Testis (tissue), 3 donors: Measurements from ENCODE around the gene COLQ. TPM values are rescaled to one million over a fixed set of nuclear protein-coding genes. Genes with fewer than 3 reads are reported as not detected.

Experiments
- DNase-seq: peaks from one replicate; pipeline ENCODE4 v3.0.0-alpha.2; 2019
- H3K27ac ChIP-seq, 2 donors: fragments of 200-600 bp; sonication (generic); one replicate each; pipeline ENCODE4 v1.5.1; 2019
- H3K27me3 ChIP-seq: fragments of 200-600 bp; sonication (generic); one replicate; pipeline ENCODE4 v1.5.1; 2019
- H3K36me3 ChIP-seq: fragments of 200-600 bp; sonication (generic); one replicate; pipeline ENCODE4 v1.5.1; 2017; ENCODE audit warnings: low read depth; ENCODE audit errors: missing control alignments
- H3K4me1 ChIP-seq: fragments of 200-600 bp; sonication (generic); one replicate; pipeline ENCODE4 v1.5.1; 2019
- H3K4me3 ChIP-seq, 2 donors: fragments of 200-600 bp; sonication (generic); one replicate each; pipeline ENCODE4 v1.5.1; 2017 to 2019
- H3K9me3 ChIP-seq: fragments of 200-600 bp; sonication (generic); one replicate; pipeline ENCODE4 v1.5.1; 2017
- POLR2A ChIP-seq: fragments of 450-650 bp; IDR thresholded peaks from one replicate; pipeline ENCODE4 v1.6.1; 2017; ENCODE audit warnings: antibody characterized with exemption, mild to moderate bottlenecking, moderate library complexity
- WGBS, 2 donors: methylation state at CpG; one replicate each; pipeline ENCODE4 v1.1.5; 2018; 5-methylcytosine and 5-hydroxymethylcytosine counted together
- intact Hi-C: fragments of 100-400 bp; cut with DNase I; formaldehyde crosslinking; loops from one replicate; pipeline ENCODE4 v1.15.1; 2023; ENCODE audit warnings: low total_unique reads
- polyA plus RNA-seq: library from polyadenylated mRNA; stranded (reverse); fragments of 350-450 nt; fragmentation: Illumina TruSeq; extraction: RNeasy Lipid Tissue Mini Kit (QIAGEN cat#74804); gene quantifications from one replicate; pipeline ENCODE4 v1.2.3, GENCODE V29; 2014; ENCODE audit warnings: low read depth, low replicate concordance; ENCODE audit not compliant: insufficient read depth
- total RNA-seq, 2 donors: library from RNA; depleted of rRNA; stranded (reverse); fragments of >200 nt; gene quantifications; one replicate each; pipeline ENCODE4 v1.2.3, GENCODE V29; 2016
- TF ChIP-seq, protein P1 (sequence below), 3 experiments: fragments of 450-650 bp in 2 of 3; fragments of 200-600 bp in 1 of 3; sonication (generic) in 1 of 3; IDR thresholded peaks; one replicate each; pipeline ENCODE4 v1.5.1; 2016 to 2019; ENCODE audit warnings: antibody characterized with exemption in 3 of 3, mild to moderate bottlenecking in 2 of 3, moderate library complexity in 1 of 3

COLQ gene
- total and polyA plus RNA-seq, 3 donors from 2014 or later: 5.4 to 7.6 (median 6.7) TPM

DNA sequence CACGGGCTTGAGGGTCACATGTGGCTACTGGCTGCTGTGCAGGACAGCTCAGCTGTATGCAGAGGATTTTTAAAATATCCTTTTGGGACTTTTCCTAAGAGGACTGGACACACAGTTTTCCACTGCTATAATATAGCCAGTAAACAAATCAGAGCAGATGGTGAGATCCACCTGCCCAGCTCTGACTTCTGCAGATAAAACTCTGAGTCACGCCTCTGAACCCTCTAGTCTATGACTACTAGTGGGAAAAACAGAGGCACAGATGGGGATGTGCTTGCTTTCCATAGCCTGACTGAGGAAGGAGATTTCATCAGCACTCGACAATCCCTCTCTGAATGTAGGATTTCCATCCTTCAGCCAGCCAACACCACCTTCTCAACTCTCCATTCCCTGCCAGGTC lies 45.1 kb downstream of the COLQ start:
- WGBS, 2 donors: 64 to 71% methylated on average over 3 of the region's 3 CpGs
- Histone ChIP-seq H3K27ac (no peak overlapping the region), H3K4me1 (no peaks in the 10 kb centered on the region), H3K27me3 (no peaks in the 10 kb centered on the region), H3K4me3 (no peak overlapping the region), H3K36me3 (no peaks in the 10 kb centered on the region), H3K9me3 (no peaks in the 10 kb centered on the region)
- TF ChIP-seq, protein P1, sequence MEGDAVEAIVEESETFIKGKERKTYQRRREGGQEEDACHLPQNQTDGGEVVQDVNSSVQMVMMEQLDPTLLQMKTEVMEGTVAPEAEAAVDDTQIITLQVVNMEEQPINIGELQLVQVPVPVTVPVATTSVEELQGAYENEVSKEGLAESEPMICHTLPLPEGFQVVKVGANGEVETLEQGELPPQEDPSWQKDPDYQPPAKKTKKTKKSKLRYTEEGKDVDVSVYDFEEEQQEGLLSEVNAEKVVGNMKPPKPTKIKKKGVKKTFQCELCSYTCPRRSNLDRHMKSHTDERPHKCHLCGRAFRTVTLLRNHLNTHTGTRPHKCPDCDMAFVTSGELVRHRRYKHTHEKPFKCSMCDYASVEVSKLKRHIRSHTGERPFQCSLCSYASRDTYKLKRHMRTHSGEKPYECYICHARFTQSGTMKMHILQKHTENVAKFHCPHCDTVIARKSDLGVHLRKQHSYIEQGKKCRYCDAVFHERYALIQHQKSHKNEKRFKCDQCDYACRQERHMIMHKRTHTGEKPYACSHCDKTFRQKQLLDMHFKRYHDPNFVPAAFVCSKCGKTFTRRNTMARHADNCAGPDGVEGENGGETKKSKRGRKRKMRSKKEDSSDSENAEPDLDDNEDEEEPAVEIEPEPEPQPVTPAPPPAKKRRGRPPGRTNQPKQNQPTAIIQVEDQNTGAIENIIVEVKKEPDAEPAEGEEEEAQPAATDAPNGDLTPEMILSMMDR (IDR thresholded peaks at IDR 0.05): no peak
- no peak for TF ChIP-seq POLR2A
- intact Hi-C loops: no loop called here
- no peak for DNase-seq

DNA sequence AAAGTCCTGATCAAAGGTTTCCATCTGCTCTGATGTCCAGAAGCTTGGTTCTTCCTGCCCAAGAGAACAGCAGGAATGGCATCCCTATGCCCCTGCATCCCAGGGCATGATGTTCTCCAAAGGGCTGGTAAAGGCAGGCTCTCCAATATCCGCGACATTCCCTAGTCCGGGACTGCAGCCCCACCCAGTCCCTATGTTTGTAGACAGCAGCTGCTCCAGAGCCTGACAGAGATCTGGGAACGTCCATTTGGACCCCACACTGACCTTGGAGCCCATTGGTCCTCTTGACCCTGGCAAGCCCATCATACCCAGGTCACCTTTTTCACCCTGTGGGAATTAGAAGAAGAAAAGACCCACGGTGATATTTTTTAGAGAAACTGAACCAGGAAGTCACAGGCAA lies 46.3 kb downstream of the COLQ start:
- TF ChIP-seq, protein P1 (IDR thresholded peaks at IDR 0.05): no peak
- no peak for TF ChIP-seq POLR2A
- 57 to 94% methylated on average over 5 of the region's 5 CpGs for WGBS, 2 donors
- no peaks in the 10 kb centered on the region for H3K36me3 ChIP-seq
- intact Hi-C loops: no loop called here
- no peaks in the 10 kb centered on the region for H3K27me3 ChIP-seq
- no peak for DNase-seq
- H3K9me3 ChIP-seq: no peaks in the 10 kb centered on the region
- H3K4me3 ChIP-seq: no peak overlapping the region
- no peaks in the 10 kb centered on the region for H3K4me1 ChIP-seq
- H3K27ac ChIP-seq: no peak overlapping the region

- 88 to 89% methylated on average over 3 of the region's 3 CpGs for WGBS, 2 donors
- H3K27me3 ChIP-seq: no peaks in the 10 kb centered on the region
- no peaks in the 10 kb centered on the region for H3K9me3 ChIP-seq
- intact Hi-C loops: no loop called here
- TF ChIP-seq POLR2A: no peak
- TF ChIP-seq, protein P1 (IDR thresholded peaks at IDR 0.05): no peak
- H3K4me1 ChIP-seq: no peaks in the 10 kb centered on the region
- H3K27ac ChIP-seq: no peak overlapping the region
- H3K4me3 ChIP-seq: no peak overlapping the region
- DNase-seq: no peak
- no peaks in the 10 kb centered on the region for H3K36me3 ChIP-seq
These were observed 49.6 kb downstream of the COLQ start for GRCh38 chr3:15471861-15472260.

- intact Hi-C loops: no loop called here
- 86 to 97% methylated on average over 2 of the region's 2 CpGs for WGBS, 2 donors
- TF ChIP-seq POLR2A: no peak
- TF ChIP-seq, protein P1 (IDR thresholded peaks at IDR 0.05): no peak
These were observed 50.7 kb downstream of the COLQ start for GRCh38 chr3:15470849-15471248.

DNA sequence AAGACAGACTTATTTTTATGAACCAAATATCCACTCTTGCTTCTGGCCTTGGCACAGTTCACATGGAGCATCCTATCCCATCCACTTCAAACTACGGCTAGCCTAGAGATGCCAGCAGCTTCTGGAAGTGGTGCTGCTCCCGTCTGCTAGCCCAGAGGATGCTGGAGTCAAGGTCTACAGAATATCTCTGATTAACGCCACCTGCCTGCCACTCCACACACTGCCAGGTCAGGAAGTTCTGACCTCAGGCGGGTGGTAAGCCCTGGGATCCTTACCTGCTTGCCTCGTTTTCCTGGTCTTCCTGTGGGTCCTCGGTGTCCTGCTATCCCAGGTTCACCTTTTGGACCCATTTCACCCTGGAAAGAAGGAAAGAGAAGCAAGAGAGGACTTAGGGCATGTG lies 51.2 kb downstream of the COLQ start:
- H3K27ac ChIP-seq: no peak overlapping the region
- no peaks in the 10 kb centered on the region for H3K9me3 ChIP-seq
- H3K36me3 ChIP-seq: no peaks in the 10 kb centered on the region
- H3K4me1 ChIP-seq: no peaks in the 10 kb centered on the region
- no peak for DNase-seq
- intact Hi-C loops: no loop called here
- H3K4me3 ChIP-seq: no peak overlapping the region
- no peak for TF ChIP-seq POLR2A
- TF ChIP-seq, protein P1 (IDR thresholded peaks at IDR 0.05): no peak
- no peaks in the 10 kb centered on the region for H3K27me3 ChIP-seq
- WGBS, 2 donors: 91 to 96% methylated on average over 6 of the region's 6 CpGs

More at GRCh38 chr3:15470849-15471248, 50.7 kb downstream of the COLQ start:
- Histone ChIP-seq H3K27me3 (no peaks in the 10 kb centered on the region), H3K36me3 (no peaks in the 10 kb centered on the region), H3K27ac (no peak overlapping the region), H3K9me3 (no peaks in the 10 kb centered on the region), H3K4me1 (no peaks in the 10 kb centered on the region), H3K4me3 (no peak overlapping the region)
- DNase-seq: no peak
